ENCODE measurements around the gene SELPLG.

- TF ChIP-seq CTCF (IDR thresholded peaks at IDR 0.05) (no peak), POLR2AphosphoS5 (IDR thresholded peaks at IDR 0.05; ENCODE audit: low read depth, low read length) (no peak)
These were observed 34.8 kb upstream of the SELPLG start for GRCh38 chr12:108668542-108668941.

Data from Panc1 (cell line).